PC-3 (cell line): ENCODE measurements around the gene ZNF837. TPM values are rescaled to one million over a fixed set of nuclear protein-coding genes. Genes with fewer than 3 reads are reported as not detected.
A peak's percentile ranks its signal among the peaks of the same experiment; 100 is the strongest.

Experiments
- ATAC-seq: fragments of 200-7000 bp; cut with Tn5 transposase; 2 replicates; pipeline ENCODE4 v1.9.1; 2020; ENCODE audit warnings: mild to moderate bottlenecking, moderate library complexity
- BruUV-seq: library from RNA; stranded (reverse); fragments of 400-500 nt; replicated peaks from 2 replicates; lab custom pipeline; 2021; lab: Mats Ljungman, UMichigan
- CTCF ChIA-PET: fragments of 300-600 bp; sonication (Branson Sonifier 250); formaldehyde crosslinking; loops from one replicate; lab custom pipeline; 2022; ENCODE audit warnings: antibody characterized with exemption; lab: Charles Lee
- POLR2A ChIA-PET: fragments of 300-600 bp; sonication (Branson Sonifier 250); formaldehyde crosslinking; loops from one replicate; lab custom pipeline; 2022; ENCODE audit warnings: antibody characterized with exemption; ENCODE audit not compliant: unreplicated experiment; lab: Charles Lee
- DNase-seq: peaks from one replicate; pipeline ENCODE4 v3.0.0-alpha.2; 2015
- H2AFZ ChIP-seq: fragments of 300-600 bp; sonication (generic); 2 replicates; pipeline ENCODE4 v1.6.0; 2016; ENCODE audit warnings: antibody characterized with exemption, low read length
- H3F3A ChIP-seq: fragments of 300-600 bp; sonication (generic); one replicate; pipeline ENCODE4 v1.6.0; 2017; ENCODE audit warnings: antibody characterized with exemption, low read length, control low read depth, mild to moderate bottlenecking; ENCODE audit not compliant: unreplicated experiment
- H3K27ac ChIP-seq: fragments of 300-600 bp; sonication (generic); 2 replicates; pipeline ENCODE4 v1.5.1; 2016; ENCODE audit warnings: mild to moderate bottlenecking, low read length
- H3K27me3 ChIP-seq: fragments of 300-600 bp; sonication (generic); 2 replicates; pipeline ENCODE4 v1.6.1; 2016; ENCODE audit warnings: low read length, mixed read lengths
- H3K36me3 ChIP-seq: fragments of 300-600 bp; sonication (generic); 2 replicates; pipeline ENCODE4 v1.6.1; 2016; ENCODE audit warnings: low read depth, mixed run types, low read length, mixed read lengths
- H3K4me1 ChIP-seq: fragments of 300-600 bp; sonication (generic); 2 replicates; pipeline ENCODE4 v1.5.1; 2016; ENCODE audit warnings: low read length; ENCODE audit not compliant: insufficient read depth
- H3K4me2 ChIP-seq: fragments of 300-600 bp; sonication (generic); 2 replicates; pipeline ENCODE4 v1.6.0; 2016; ENCODE audit warnings: low read length
- H3K4me3 ChIP-seq: fragments of 300-600 bp; sonication (generic); 2 replicates; pipeline ENCODE4 v1.5.1; 2016; ENCODE audit warnings: mild to moderate bottlenecking, low read length, mixed read lengths
- H3K79me2 ChIP-seq: fragments of 300-600 bp; sonication (generic); 2 replicates; pipeline ENCODE4 v1.6.1; 2017; ENCODE audit warnings: low read length, mixed read lengths
- H3K9ac ChIP-seq: fragments of 300-600 bp; sonication (generic); 2 replicates; pipeline ENCODE4 v1.6.0; 2016; ENCODE audit warnings: mild to moderate bottlenecking, low read length
- H3K9me2 ChIP-seq: fragments of 300-600 bp; sonication (generic); replicated peaks from 2 replicates; pipeline ENCODE4 v1.6.1; 2016; ENCODE audit warnings: mixed run types, low read length, mixed read lengths
- H3K9me3 ChIP-seq: fragments of 300-600 bp; sonication (generic); 2 replicates; pipeline ENCODE4 v1.6.1; 2016; ENCODE audit warnings: low read length, mixed read lengths
- H4K20me1 ChIP-seq: fragments of 300-600 bp; sonication (generic); 2 replicates; pipeline ENCODE4 v1.6.1; 2016; ENCODE audit warnings: low read length, mixed read lengths
- CTCF ChIP-seq: fragments of 300-600 bp; sonication (generic); conservative IDR thresholded peaks from 2 replicates; pipeline ENCODE4 v1.5.1; 2017; ENCODE audit warnings: antibody characterized with exemption, low read depth, mild to moderate bottlenecking, low read length
- EZH2 ChIP-seq: fragments of 300-600 bp; sonication (generic); IDR thresholded peaks from one replicate; pipeline ENCODE4 v1.6.1; 2017; ENCODE audit warnings: antibody characterized with exemption, mild to moderate bottlenecking, low read length; ENCODE audit not compliant: unreplicated experiment
- EZH2phosphoT487 ChIP-seq: fragments of 300-600 bp; sonication (generic); IDR thresholded peaks from 2 replicates; pipeline ENCODE4 v1.6.1; 2018; ENCODE audit warnings: mild to moderate bottlenecking, antibody characterized with exemption, low read length, borderline replicate concordance
- intact Hi-C: fragments of 100-400 bp; cut with micrococcal nuclease; formaldehyde crosslinking; loops from 2 replicates; pipeline ENCODE4 v1.9.0; 2023
- total RNA-seq: library from RNA; depleted of rRNA; stranded (reverse); fragments of >200 nt; gene quantifications from 2 replicates; pipeline ENCODE4 v1.2.3, GENCODE V29; 2014

ZNF837 gene
- total RNA-seq, 1 experiment from 2014 or later: 9.5 TPM

- POLR2A ChIA-PET: interaction anchor here (0.6 kb wide), 1 partner anchor 975 kb away, joined by 3 read pairs; no protein-coding TSS in a partner anchor
- BruUV-seq: no TSS peak
These were observed 16.7 kb downstream of the ZNF837 start for GRCh38 chr19:58364146-58364545.

GRCh38 chr19:58362272-58362994, 18.4 kb downstream of the ZNF837 start, which contains the start of gene ZNF497:
TSS of gene ZNF497 (minus strand) at chr19:58362751. CDS start at chr19:58357635, 5,116 bp downstream.
- Histone ChIP-seq H3K4me1 (peaks cover 9% of the 10 kb centered on the region), H3F3A (no peaks in the 10 kb centered on the region), H3K27ac (peak within 1 kb of the TSS; percentile 78), H3K79me2 (0 out of 2 replicates have a peak, but pooled peaks cover 8% of the 10 kb centered on the region), H3K9me3 (no peaks in the 10 kb centered on the region), H3K4me2 (peak within 1 kb of the TSS; percentile 91), H3K27me3 (no peaks in the 10 kb centered on the region), H3K9ac (peak within 1 kb of the TSS; percentile 90), H3K9me2 (no peaks in the 10 kb centered on the region), H2AFZ (peak within 1 kb of the TSS; percentile 83), H4K20me1 (no peaks in the 10 kb centered on the region), H3K36me3 (no peaks in the 10 kb centered on the region), H3K4me3 (peak within 1 kb of the TSS; percentile 79)
- DNase-seq: peak; percentile 99
- BruUV-seq: TSS peak; percentile 81
- ChIA-PET POLR2A (interaction anchor here (0.6 to 1.8 kb wide), 5 partner anchors 16 to 181 kb away, joined by 3 to 7 read pairs (median 4); partner anchors contain the start of genes TRIM28 and ZNF544), CTCF (interaction anchor here (0.6 to 1.3 kb wide), 3 partner anchors 40 to 157 kb away, joined by 3 to 5 read pairs (median 4); partner anchors contain the start of genes ZBTB45 and ZNF8)
- TF ChIP-seq CTCF (no peak), EZH2 (no peak), EZH2phosphoT487 (no peak)
- intact Hi-C loops: loop anchor here (1.0 kb wide), 1 partner anchor 19 kb away; the partner anchor contains the start of gene ZNF837
- peak; percentile 94 for ATAC-seq

More at GRCh38 chr19:58364146-58364545, 16.7 kb downstream of the ZNF837 start:
- TF ChIP-seq EZH2 (no peak), CTCF (no peak), EZH2phosphoT487 (no peak)
- no peaks in the 10 kb centered on the region for H3K9me3 ChIP-seq
- H3K27me3 ChIP-seq: no peaks in the 10 kb centered on the region
- H3K9ac ChIP-seq: no peak overlapping the region
- no peak overlapping the region for H3K27ac ChIP-seq
- no peaks in the 10 kb centered on the region for H3K9me2 ChIP-seq
- H3F3A ChIP-seq: no peaks in the 10 kb centered on the region
- no peaks in the 10 kb centered on the region for H3K36me3 ChIP-seq
- peaks cover 9% of the 10 kb centered on the region for H3K4me1 ChIP-seq
- no peaks in the 10 kb centered on the region for H4K20me1 ChIP-seq
- CTCF ChIA-PET: interaction anchor here (0.7 kb wide), 1 partner anchor 90 kb away, joined by 8 read pairs; no protein-coding TSS in a partner anchor
- intact Hi-C loops: no loop called here
- no peak overlapping the region for H2AFZ ChIP-seq
- H3K4me2 ChIP-seq: no peak overlapping the region
- DNase-seq: no peak
- ATAC-seq: no peak
- no peak overlapping the region for H3K4me3 ChIP-seq
- H3K79me2 ChIP-seq: 0 out of 2 replicates have a peak, but pooled peaks cover 8% of the 10 kb centered on the region
